ENCODE data around the gene C1orf122. TPM values are rescaled to one million over a fixed set of nuclear protein-coding genes. Genes with fewer than 3 reads are reported as not detected.

Gene C1orf122
- total and polyA plus RNA-seq, 2 experiments from 2014 or later = 32.8 to 68.3 TPM

DNA sequence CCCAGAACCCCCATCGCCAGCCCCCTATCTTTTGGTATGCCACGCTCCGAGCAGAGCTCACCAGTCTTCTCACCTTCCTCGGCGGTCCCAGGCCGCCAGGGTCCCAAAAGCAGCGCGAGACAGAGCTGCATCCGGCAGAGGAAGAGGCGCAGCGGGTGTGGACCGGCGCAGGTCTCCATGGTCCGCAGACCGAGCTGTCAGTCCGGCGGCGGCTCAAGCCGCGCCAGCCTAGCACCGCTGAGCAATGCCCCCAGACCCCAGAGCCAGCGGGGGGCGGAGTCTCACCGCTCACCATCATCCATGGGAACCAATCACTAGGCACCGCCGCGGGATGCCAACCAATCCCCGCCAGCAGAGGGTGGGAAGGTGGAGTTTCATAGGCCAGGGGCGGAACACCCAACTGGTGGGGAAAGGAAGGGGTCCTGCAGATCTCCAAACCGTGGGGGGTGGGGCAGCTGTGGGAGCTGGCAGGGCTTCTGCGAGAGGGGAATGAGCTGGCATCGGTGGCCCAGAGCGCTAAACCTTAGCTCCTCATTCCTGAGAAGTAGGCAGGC, 42.6 kb upstream of the C1orf122 start, which contains the start of gene EPHA10 (continued):
- TF ChIP-seq, protein P1, sequence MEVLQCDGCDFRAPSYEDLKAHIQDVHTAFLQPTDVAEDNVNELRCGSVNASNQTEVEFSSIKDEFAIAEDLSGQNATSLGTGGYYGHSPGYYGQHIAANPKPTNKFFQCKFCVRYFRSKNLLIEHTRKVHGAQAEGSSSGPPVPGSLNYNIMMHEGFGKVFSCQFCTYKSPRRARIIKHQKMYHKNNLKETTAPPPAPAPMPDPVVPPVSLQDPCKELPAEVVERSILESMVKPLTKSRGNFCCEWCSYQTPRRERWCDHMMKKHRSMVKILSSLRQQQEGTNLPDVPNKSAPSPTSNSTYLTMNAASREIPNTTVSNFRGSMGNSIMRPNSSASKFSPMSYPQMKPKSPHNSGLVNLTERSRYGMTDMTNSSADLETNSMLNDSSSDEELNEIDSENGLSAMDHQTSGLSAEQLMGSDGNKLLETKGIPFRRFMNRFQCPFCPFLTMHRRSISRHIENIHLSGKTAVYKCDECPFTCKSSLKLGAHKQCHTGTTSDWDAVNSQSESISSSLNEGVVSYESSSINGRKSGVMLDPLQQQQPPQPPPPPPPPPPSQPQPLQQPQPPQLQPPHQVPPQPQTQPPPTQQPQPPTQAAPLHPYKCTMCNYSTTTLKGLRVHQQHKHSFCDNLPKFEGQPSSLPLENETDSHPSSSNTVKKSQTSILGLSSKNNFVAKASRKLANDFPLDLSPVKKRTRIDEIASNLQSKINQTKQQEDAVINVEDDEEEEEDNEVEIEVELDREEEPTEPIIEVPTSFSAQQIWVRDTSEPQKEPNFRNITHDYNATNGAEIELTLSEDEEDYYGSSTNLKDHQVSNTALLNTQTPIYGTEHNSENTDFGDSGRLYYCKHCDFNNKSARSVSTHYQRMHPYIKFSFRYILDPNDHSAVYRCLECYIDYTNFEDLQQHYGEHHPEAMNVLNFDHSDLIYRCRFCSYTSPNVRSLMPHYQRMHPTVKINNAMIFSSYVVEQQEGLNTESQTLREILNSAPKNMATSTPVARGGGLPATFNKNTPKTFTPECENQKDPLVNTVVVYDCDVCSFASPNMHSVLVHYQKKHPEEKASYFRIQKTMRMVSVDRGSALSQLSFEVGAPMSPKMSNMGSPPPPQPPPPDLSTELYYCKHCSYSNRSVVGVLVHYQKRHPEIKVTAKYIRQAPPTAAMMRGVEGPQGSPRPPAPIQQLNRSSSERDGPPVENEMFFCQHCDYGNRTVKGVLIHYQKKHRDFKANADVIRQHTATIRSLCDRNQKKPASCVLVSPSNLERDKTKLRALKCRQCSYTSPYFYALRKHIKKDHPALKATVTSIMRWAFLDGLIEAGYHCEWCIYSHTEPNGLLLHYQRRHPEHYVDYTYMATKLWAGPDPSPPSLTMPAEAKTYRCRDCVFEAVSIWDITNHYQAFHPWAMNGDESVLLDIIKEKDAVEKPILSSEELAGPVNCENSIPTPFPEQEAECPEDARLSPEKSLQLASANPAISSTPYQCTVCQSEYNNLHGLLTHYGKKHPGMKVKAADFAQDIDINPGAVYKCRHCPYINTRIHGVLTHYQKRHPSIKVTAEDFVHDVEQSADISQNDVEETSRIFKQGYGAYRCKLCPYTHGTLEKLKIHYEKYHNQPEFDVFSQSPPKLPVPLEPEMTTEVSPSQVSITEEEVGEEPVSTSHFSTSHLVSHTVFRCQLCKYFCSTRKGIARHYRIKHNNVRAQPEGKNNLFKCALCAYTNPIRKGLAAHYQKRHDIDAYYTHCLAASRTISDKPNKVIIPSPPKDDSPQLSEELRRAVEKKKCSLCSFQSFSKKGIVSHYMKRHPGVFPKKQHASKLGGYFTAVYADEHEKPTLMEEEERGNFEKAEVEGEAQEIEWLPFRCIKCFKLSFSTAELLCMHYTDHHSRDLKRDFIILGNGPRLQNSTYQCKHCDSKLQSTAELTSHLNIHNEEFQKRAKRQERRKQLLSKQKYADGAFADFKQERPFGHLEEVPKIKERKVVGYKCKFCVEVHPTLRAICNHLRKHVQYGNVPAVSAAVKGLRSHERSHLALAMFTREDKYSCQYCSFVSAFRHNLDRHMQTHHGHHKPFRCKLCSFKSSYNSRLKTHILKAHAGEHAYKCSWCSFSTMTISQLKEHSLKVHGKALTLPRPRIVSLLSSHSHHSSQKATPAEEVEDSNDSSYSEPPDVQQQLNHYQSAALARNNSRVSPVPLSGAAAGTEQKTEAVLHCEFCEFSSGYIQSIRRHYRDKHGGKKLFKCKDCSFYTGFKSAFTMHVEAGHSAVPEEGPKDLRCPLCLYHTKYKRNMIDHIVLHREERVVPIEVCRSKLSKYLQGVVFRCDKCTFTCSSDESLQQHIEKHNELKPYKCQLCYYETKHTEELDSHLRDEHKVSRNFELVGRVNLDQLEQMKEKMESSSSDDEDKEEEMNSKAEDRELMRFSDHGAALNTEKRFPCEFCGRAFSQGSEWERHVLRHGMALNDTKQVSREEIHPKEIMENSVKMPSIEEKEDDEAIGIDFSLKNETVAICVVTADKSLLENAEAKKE (CRISPR knock-in tag; IDR thresholded peaks at IDR 0.05) = no peak

DNA sequence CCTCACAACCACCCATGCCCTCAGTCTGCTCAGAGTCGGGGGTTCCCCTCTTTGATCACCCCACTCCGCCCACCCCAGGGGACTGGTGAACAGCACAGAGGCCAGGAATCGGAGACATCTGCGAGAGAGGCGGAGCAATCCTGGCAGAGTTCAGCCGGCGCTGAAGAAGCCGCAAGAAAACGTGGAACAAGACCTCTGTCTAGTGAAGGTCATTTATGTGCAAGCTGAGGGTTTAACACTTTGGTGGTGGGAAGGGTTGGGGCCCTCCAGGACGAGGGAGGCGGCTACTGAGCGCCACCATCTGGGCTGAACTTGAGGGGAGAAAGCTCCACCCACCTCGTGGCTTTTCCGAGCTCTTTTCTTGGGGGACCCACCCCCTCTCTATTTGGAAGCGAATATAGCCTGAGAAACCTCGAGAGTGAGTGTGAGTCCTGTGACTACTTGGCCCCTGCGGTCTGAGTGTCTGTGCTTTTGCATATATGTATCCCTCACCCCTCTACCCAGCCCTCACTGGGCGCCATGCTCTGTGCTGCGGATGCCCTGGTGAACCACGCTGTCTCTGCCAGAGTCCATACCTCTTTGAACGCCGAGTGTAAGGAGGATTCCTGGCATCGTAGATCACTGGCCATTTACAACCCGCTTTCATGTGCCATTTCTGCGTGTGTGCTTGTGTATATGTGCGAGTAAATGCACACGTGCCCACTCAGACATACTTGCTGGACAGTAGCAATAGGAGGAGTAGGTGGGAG, 41.5 kb upstream of the C1orf122 start:
- H3K79me2 ChIP-seq (replicated peaks; ENCODE audit: insufficient read depth) = no peaks in the 10 kb centered on the region
- H3K27ac Mint-ChIP-seq = no peak overlapping the region
- 0 out of 2 replicates have a peak, but pooled peaks cover 2% of the 10 kb centered on the region for H3F3A ChIP-seq (replicated peaks; ENCODE audit: low read depth)
- H3K27me3 ChIP-seq (ENCODE audit: insufficient read depth) = peaks cover 92% of the 10 kb centered on the region
- peaks cover 19% of the 10 kb centered on the region for H3K4me1 ChIP-seq (ENCODE audit: insufficient read depth)
- H3K36me3 Mint-ChIP-seq (ENCODE audit: low read depth) = no peaks in the 10 kb centered on the region
- H3K4me2 ChIP-seq = peak overlapping the region; percentile 93
- peaks cover 28% of the 10 kb centered on the region for H3K4me1 Mint-ChIP-seq
- peaks cover 60% of the 10 kb centered on the region for H3K27me3 Mint-ChIP-seq (ENCODE audit: insufficient read depth, low read depth, poor library complexity)
- H3K36me3 ChIP-seq (ENCODE audit: insufficient read depth) = no peaks in the 10 kb centered on the region
- H3K27ac ChIP-seq (ENCODE audit: low read depth) = no peak overlapping the region
- H3K4me3 ChIP-seq = peak overlapping the region; percentile 66
- no peaks in the 10 kb centered on the region for H3K9me3 Mint-ChIP-seq
- ATAC-seq (peak; percentile 39), DNase-seq (ENCODE audit: low spot score) (peak; percentile 75)
- TF ChIP-seq, protein P2, sequence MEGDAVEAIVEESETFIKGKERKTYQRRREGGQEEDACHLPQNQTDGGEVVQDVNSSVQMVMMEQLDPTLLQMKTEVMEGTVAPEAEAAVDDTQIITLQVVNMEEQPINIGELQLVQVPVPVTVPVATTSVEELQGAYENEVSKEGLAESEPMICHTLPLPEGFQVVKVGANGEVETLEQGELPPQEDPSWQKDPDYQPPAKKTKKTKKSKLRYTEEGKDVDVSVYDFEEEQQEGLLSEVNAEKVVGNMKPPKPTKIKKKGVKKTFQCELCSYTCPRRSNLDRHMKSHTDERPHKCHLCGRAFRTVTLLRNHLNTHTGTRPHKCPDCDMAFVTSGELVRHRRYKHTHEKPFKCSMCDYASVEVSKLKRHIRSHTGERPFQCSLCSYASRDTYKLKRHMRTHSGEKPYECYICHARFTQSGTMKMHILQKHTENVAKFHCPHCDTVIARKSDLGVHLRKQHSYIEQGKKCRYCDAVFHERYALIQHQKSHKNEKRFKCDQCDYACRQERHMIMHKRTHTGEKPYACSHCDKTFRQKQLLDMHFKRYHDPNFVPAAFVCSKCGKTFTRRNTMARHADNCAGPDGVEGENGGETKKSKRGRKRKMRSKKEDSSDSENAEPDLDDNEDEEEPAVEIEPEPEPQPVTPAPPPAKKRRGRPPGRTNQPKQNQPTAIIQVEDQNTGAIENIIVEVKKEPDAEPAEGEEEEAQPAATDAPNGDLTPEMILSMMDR (conservative IDR thresholded peaks at IDR 0.05; ENCODE audit: low read depth in 2 of 2) = peak; percentile 42 to 70
- TF ChIP-seq, protein P3, sequence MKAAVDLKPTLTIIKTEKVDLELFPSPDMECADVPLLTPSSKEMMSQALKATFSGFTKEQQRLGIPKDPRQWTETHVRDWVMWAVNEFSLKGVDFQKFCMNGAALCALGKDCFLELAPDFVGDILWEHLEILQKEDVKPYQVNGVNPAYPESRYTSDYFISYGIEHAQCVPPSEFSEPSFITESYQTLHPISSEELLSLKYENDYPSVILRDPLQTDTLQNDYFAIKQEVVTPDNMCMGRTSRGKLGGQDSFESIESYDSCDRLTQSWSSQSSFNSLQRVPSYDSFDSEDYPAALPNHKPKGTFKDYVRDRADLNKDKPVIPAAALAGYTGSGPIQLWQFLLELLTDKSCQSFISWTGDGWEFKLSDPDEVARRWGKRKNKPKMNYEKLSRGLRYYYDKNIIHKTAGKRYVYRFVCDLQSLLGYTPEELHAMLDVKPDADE (IDR thresholded peaks at IDR 0.05) = no peak
- H3K4me3 Mint-ChIP-seq = peak overlapping the region; percentile 74
- peak overlapping the region; percentile 98 for H2AFZ ChIP-seq
- no peaks in the 10 kb centered on the region for H3K9me2 ChIP-seq (ENCODE audit: insufficient read depth)
- H4K20me1 ChIP-seq (replicated peaks; ENCODE audit: insufficient read depth) = no peaks in the 10 kb centered on the region; the same call in 1 of the 2 replicates
